Stimulated activated CD8-positive, alpha-beta memory T cell treated with anti-CD3 and anti-CD28 coated beads, Interleukin-7, amount 100 ng/mL, for 4 hours (primary cell): Measurements from ENCODE around the gene CHMP4A.
A peak's percentile ranks its signal among the peaks of the same experiment; 100 is the strongest.
"Not testable (repeated sequence)": the region's sequence is repeated elsewhere in the genome, so short reads cannot be mapped to it uniquely, and the experiment has no call there.

Experiments used
- DNase-seq, 2 donors: peaks; one replicate each; pipeline ENCODE4 v3.0.0-alpha.2; 2020; ENCODE audit warnings: low read depth in 2 of 2

Gene CHMP4A

GRCh38 chr14:24246765-24247212, 33.5 kb upstream of the CHMP4A start:
- DNase-seq = no peak

DNA sequence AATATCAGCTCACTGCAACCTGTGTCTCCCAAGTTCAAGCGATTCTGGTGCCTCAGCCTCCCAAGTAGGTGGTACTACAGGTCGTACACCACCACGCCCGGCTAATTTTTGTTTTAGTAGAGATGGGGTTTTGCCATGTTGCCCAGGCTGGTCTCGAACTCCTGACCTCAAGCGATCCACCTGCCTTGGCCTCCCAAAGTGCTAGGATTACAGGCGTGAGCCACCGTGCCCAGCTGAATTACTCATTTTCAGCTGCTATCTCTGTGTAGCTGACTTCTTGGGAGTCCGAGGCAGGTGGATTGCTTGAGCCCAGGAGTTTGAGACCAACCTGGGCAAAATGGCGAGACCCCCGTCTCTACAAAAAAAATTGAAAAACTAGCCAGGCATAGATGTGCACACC, 32.1 kb upstream of the CHMP4A start:
- not testable (repeated sequence) for DNase-seq

- no peak for DNase-seq
Observed at GRCh38 chr14:24243336-24243836, 30.1 kb upstream of the CHMP4A start.

GRCh38 chr14:24241829-24242443, 28.6 kb upstream of the CHMP4A start:
- DNase-seq = peak; percentile 87 to 90

- no peak for DNase-seq
Observed at GRCh38 chr14:24240110-24240918, 27.0 kb upstream of the CHMP4A start.

- DNase-seq = no peak
Observed at GRCh38 chr14:24238527-24239037, 25.3 kb upstream of the CHMP4A start.

- peak in 1 of 2 donors; percentile 30 for DNase-seq
Observed at GRCh38 chr14:24238123-24238522, 24.8 kb upstream of the CHMP4A start.

- DNase-seq = no peak
Observed at GRCh38 chr14:24237463-24237955, 24.2 kb upstream of the CHMP4A start.

- no peak for DNase-seq
Observed at GRCh38 chr14:24236689-24237462, 23.6 kb upstream of the CHMP4A start.

DNA sequence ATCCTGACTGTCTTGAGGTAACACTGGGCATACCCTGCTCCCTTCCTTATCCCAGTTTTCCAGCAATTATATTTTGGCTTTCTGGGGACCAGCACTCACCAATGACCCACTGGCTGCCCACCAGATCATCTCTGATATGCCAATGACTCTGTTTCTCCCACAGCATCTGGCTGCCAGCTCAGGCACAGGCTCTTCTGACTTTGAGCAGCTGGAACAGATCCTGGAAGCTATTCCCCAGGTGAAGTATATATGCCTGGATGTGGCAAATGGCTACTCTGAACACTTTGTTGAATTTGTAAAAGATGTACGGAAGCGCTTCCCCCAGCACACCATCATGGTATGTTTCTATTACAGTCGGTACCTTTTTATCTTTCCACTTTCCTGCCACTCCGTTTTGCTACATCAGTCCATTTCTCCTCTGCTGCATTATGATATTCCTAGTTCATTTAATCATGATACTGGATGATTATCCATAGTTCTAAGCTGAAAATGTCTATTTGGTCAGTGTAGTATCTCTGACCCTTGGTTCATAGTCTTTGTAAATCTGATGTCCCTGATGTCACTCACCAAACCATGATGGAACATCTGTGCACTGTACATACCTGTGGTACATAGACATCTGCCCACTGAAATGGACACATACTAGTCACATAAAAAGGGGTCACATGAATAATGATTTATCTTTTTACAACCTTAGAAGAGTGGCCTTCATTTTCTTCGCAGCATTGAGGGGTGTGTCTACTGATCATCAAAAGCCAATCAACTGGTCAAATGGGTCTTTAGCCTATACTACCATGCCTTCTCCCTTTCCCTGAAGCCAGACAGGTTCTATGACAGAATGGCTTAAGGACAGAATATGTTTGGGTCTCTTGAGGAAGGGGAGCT, 22.8 kb upstream of the CHMP4A start:
- no peak for DNase-seq

GRCh38 chr14:24234095-24235005, 21.1 kb upstream of the CHMP4A start:
- DNase-seq = no peak

DNA sequence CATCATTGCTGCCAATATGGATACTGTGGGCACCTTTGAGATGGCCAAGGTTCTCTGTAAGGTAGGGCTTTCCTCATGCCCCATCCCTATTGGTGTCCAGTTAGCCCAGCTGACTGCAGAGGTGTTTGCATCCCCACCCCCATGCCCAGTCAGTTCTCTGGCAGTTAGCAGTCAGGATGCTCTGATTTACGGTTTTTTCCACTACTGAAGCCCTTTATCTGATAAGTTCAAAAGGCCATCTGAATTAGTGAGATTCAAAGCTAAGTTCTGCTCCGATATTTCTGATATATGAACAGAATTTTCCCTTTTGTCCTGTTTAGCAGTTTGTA, 20.2 kb upstream of the CHMP4A start:
- DNase-seq = no peak

DNA sequence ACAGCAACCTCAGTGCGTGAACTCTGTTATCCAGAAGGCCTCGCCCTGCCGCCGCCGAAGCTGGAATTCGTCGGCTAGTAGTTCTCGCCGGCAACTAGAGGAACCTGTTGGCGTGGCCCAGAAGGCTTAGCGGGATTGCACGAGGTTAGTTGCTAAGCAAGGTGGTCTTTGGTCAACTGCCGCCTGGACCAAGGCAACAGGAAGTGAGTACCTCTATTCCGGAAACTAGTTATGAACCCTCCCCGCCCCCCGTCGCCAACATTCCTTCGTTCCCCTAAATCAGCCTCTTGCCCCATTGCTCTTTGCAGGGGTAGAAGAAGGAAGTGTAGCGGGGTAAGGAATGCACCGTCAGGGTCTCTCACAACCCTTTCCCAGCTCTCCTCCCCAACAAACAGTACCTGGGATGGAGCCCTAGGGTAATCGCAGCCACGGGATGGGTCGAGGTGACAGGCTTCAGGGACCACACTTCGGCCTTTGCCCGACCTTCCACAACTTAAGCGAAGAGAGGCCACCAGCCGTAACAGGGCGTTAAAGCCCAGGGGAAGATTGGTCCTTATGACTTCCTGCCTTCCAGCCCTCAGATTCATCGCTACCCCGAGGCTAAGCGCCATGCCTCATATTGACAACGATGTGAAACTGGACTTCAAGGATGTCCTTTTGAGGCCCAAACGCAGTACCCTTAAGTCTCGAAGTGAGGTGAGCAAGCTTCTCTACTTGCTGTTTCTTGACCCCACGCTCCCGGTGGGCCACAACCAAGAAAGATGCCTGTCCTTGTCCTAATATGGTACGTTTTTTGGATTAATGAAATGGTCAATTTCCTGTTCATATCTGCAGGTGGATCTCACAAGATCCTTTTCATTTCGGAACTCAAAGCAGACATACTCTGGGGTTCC, 19.6 kb upstream of the CHMP4A start, which contains the start of gene GMPR2:
TSS of gene GMPR2 (plus strand) at position 285 of the 893 bp plus-strand sequence. CDS start at position 610, 325 bp downstream.
- no peak for DNase-seq

GRCh38 chr14:24232121-24232644, 18.9 kb upstream of the CHMP4A start, which contains the start of gene NEDD8:
NEDD8 (minus strand) TSS chr14:24232367; CDS start chr14:24232267, 100 bp downstream.
- DNase-seq = peak; percentile 81 to 85

DNA sequence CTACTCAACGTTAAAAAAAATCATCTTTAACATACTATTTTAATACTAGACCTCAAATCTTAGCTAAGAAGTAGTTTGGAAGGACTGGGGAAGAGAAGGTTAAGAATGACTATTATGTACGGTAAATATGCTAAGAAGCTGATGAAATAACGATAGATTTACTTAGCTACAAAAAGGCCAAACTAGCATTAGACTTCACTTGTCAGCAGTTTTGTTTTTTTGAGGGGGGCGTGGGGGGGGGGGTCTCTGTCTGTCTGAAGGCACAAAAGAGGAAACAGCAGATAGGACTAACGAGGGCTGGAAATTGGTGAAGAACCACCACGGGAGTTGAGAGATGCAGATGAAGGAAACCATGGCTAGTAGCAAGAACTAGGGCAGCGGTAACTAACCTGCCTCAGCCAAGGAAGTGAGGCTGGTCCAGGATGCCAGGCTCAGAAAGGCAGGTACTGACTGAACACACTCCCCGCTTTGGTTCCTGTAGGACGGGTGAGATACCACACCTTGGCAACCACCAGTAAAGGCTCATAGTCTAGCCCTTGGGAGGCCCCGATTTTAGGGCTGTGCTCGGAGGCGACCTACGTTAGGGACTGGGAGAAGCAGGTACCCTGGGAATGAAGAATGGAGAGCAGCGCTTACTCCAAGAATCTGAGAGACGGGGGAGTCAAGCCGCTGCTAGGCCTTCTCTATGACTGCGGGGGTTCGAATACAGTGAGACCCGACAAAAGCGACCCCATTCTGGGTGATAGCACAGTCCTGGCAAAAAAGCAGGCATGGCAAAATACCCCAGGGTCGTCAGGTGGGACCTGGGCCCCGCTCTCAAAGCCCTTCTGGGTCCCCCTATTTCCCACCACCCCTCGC, 18.2 kb upstream of the CHMP4A start:
- no peak for DNase-seq

GRCh38 chr14:24228902-24229301, 15.6 kb upstream of the CHMP4A start:
- DNase-seq = no peak

- DNase-seq = no peak
Observed at GRCh38 chr14:24226473-24226872, 13.2 kb upstream of the CHMP4A start.
